ENCODE measurements around the gene OR10V1.
A peak's percentile ranks its signal among the peaks of the same experiment; 100 is the strongest.
"Not testable (repeated sequence)": the region's sequence is repeated elsewhere in the genome, so short reads cannot be mapped to it uniquely, and the experiment has no call there.

The OR10V1 gene

GRCh38 chr11:59689015-59689414, 24.6 kb downstream of the OR10V1 start:
- H3K9me3 Mint-ChIP-seq, result peaks cover 11% of the 10 kb centered on the region
- H3K4me3 Mint-ChIP-seq, result no peak overlapping the region
- H3K36me3 Mint-ChIP-seq, result no peaks in the 10 kb centered on the region
- H3K4me1 Mint-ChIP-seq, result no peaks in the 10 kb centered on the region
- DNase-seq (ENCODE audit: low spot score in 2 of 2) (no peak), ATAC-seq (no peak)
- H3K27ac Mint-ChIP-seq, result no peak overlapping the region

GRCh38 chr11:59681260-59681725, 32.4 kb downstream of the OR10V1 start:
- not testable (repeated sequence) for H3K4me1 Mint-ChIP-seq; ATAC-seq; H3K9me3 Mint-ChIP-seq; DNase-seq (ENCODE audit: low spot score in 2 of 2); H3K27ac Mint-ChIP-seq; H3K36me3 Mint-ChIP-seq; H3K4me3 Mint-ChIP-seq

GRCh38 chr11:59680287-59681154, 33.1 kb downstream of the OR10V1 start:
- Mint-ChIP-seq H3K4me1 (no peaks in the 10 kb centered on the region), H3K27ac (no peak overlapping the region), H3K36me3 (no peaks in the 10 kb centered on the region), H3K4me3 (no peak overlapping the region), H3K9me3 (no peaks in the 10 kb centered on the region)
- peak in 1 of 2 donors; percentile 14 for DNase-seq (ENCODE audit: low spot score in 2 of 2)
- ATAC-seq, result peak; percentile 75

GRCh38 chr11:59679347-59679746, 34.3 kb downstream of the OR10V1 start:
- Mint-ChIP-seq H3K36me3 (no peaks in the 10 kb centered on the region), H3K9me3 (no peaks in the 10 kb centered on the region), H3K4me1 (no peaks in the 10 kb centered on the region), H3K4me3 (no peak overlapping the region), H3K27ac (no peak overlapping the region)
- ATAC-seq (peak; percentile 51), DNase-seq (ENCODE audit: low spot score in 2 of 2) (no peak)

- no peaks in the 10 kb centered on the region for H3K36me3 Mint-ChIP-seq
- ATAC-seq, result no peak
- H3K4me3 Mint-ChIP-seq, result no peak overlapping the region
- H3K27ac Mint-ChIP-seq, result no peak overlapping the region
- no peaks in the 10 kb centered on the region for H3K4me1 Mint-ChIP-seq
- H3K9me3 Mint-ChIP-seq, result no peaks in the 10 kb centered on the region
- DNase-seq (ENCODE audit: low spot score in 2 of 2), result no peak
These were observed 34.9 kb downstream of the OR10V1 start for GRCh38 chr11:59678813-59679165.

GRCh38 chr11:59678118-59678812, 35.4 kb downstream of the OR10V1 start:
- Mint-ChIP-seq H3K4me3 (no peak overlapping the region), H3K36me3 (no peaks in the 10 kb centered on the region), H3K4me1 (no peaks in the 10 kb centered on the region), H3K9me3 (no peaks in the 10 kb centered on the region), H3K27ac (no peak overlapping the region)
- ATAC-seq (peak; percentile 13), DNase-seq (ENCODE audit: low spot score in 2 of 2) (no peak)

- H3K4me3 Mint-ChIP-seq, result no peak overlapping the region
- ATAC-seq (peak; percentile 40), DNase-seq (ENCODE audit: low spot score in 2 of 2) (no peak)
- no peak overlapping the region for H3K27ac Mint-ChIP-seq
- H3K36me3 Mint-ChIP-seq, result no peaks in the 10 kb centered on the region
- no peaks in the 10 kb centered on the region for H3K9me3 Mint-ChIP-seq
- H3K4me1 Mint-ChIP-seq, result no peaks in the 10 kb centered on the region
These were observed 37.4 kb downstream of the OR10V1 start for GRCh38 chr11:59676205-59676604.

GRCh38 chr11:59674291-59674690, 39.4 kb downstream of the OR10V1 start:
- Mint-ChIP-seq H3K4me1 (peaks cover 9% of the 10 kb centered on the region), H3K9me3 (no peaks in the 10 kb centered on the region)
- ATAC-seq, result no peak

GRCh38 chr11:59673291-59673690, 40.4 kb downstream of the OR10V1 start:
- Mint-ChIP-seq H3K9me3 (no peaks in the 10 kb centered on the region), H3K4me3 (no peak overlapping the region), H3K36me3 (peaks cover 13% of the 10 kb centered on the region), H3K4me1 (peaks cover 9% of the 10 kb centered on the region), H3K27ac (no peak overlapping the region)
- DNase-seq (ENCODE audit: low spot score in 2 of 2) (no peak), ATAC-seq (no peak)

More at GRCh38 chr11:59674291-59674690, 39.4 kb downstream of the OR10V1 start:
- Mint-ChIP-seq H3K4me3 (no peak overlapping the region), H3K27ac (no peak overlapping the region), H3K36me3 (peaks cover 5% of the 10 kb centered on the region)
- no peak for DNase-seq (ENCODE audit: low spot score in 2 of 2)

- ATAC-seq, result no peak
- H3K4me3 Mint-ChIP-seq, result no peak overlapping the region
- no peak overlapping the region for H3K27ac Mint-ChIP-seq
- no peak for DNase-seq (ENCODE audit: low spot score in 2 of 2)
- peaks cover 27% of the 10 kb centered on the region for H3K4me1 Mint-ChIP-seq
- peaks cover 30% of the 10 kb centered on the region for H3K36me3 Mint-ChIP-seq
- H3K9me3 Mint-ChIP-seq, result no peaks in the 10 kb centered on the region
These were observed 42.2 kb downstream of the OR10V1 start for GRCh38 chr11:59671471-59671870.

- DNase-seq (ENCODE audit: low spot score in 2 of 2), result no peak
- Mint-ChIP-seq H3K4me3 (peak overlapping the region; percentile 89), H3K27ac (peak overlapping the region; percentile 96), H3K4me1 (peaks cover 36% of the 10 kb centered on the region), H3K36me3 (peaks cover 49% of the 10 kb centered on the region), H3K9me3 (no peaks in the 10 kb centered on the region)
- ATAC-seq, result no peak
These were observed 44.0 kb downstream of the OR10V1 start for GRCh38 chr11:59669611-59670009.

GRCh38 chr11:59668950-59669610, 44.6 kb downstream of the OR10V1 start, which contains the start of gene PATL1:
Gene PATL1 (minus strand): TSS chr11:59669037. CDS start chr11:59668895, 142 bp downstream.
- Mint-ChIP-seq H3K4me3 (peak within 1 kb of the TSS; percentile 89), H3K27ac (peak within 1 kb of the TSS; percentile 96), H3K9me3 (no peaks in the 10 kb centered on the region), H3K36me3 (peaks cover 54% of the 10 kb centered on the region), H3K4me1 (peaks cover 39% of the 10 kb centered on the region)
- ATAC-seq (peak; percentile 95), DNase-seq (ENCODE audit: low spot score in 2 of 2) (peak; percentile 93 to 98)

GRCh38 chr11:59668188-59668949, 45.3 kb downstream of the OR10V1 start:
- ATAC-seq (peak; percentile 57), DNase-seq (ENCODE audit: low spot score in 2 of 2) (no peak)
- Mint-ChIP-seq H3K27ac (peak overlapping the region; percentile 96), H3K4me1 (peaks cover 42% of the 10 kb centered on the region), H3K36me3 (peaks cover 61% of the 10 kb centered on the region), H3K4me3 (peak overlapping the region; percentile 89), H3K9me3 (no peaks in the 10 kb centered on the region)

- Mint-ChIP-seq H3K4me3 (peak overlapping the region; percentile 89), H3K4me1 (peaks cover 42% of the 10 kb centered on the region), H3K27ac (peak overlapping the region; percentile 96), H3K9me3 (no peaks in the 10 kb centered on the region), H3K36me3 (peaks cover 67% of the 10 kb centered on the region)
- ATAC-seq, result no peak
- no peak for DNase-seq (ENCODE audit: low spot score in 2 of 2)
These were observed 45.8 kb downstream of the OR10V1 start for GRCh38 chr11:59667812-59668187.

GRCh38 chr11:59666969-59667368, 46.7 kb downstream of the OR10V1 start:
- Mint-ChIP-seq H3K4me3 (peak overlapping the region; percentile 89), H3K27ac (peak overlapping the region; percentile 96), H3K9me3 (no peaks in the 10 kb centered on the region), H3K4me1 (peaks cover 42% of the 10 kb centered on the region), H3K36me3 (peaks cover 75% of the 10 kb centered on the region)
- DNase-seq (ENCODE audit: low spot score in 2 of 2), result no peak
- no peak for ATAC-seq
